GM12872 (cell line): ENCODE data around the gene MYOM1.

Experiments
- TF ChIP-seq, protein P1 (sequence below): IDR thresholded peaks from 3 replicates; pipeline ENCODE4 v1.5.1; 2011; ENCODE audit warnings: low read depth, mild to moderate bottlenecking, low read length, moderate library complexity; ENCODE audit not compliant: insufficient read depth

MYOM1 gene

DNA sequence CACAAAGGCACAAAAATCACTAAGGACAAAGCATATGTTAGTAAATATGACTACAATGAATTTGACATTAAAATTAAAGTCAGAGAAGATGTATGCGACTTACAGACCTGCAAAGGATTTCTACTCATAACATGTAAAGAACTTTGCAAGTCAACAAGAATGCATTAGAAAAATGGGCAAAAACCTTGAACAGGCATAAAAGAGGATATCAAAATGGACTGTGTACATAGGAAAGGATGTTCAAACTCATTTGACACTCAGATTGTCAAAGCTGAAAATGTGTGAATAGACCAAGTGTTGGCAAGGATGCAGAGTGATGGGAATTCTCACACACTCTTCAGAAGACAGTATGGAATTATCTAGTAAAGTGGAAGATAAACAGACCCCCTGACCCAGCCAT, 94.9 kb downstream of the MYOM1 start:
- TF ChIP-seq, protein P1, sequence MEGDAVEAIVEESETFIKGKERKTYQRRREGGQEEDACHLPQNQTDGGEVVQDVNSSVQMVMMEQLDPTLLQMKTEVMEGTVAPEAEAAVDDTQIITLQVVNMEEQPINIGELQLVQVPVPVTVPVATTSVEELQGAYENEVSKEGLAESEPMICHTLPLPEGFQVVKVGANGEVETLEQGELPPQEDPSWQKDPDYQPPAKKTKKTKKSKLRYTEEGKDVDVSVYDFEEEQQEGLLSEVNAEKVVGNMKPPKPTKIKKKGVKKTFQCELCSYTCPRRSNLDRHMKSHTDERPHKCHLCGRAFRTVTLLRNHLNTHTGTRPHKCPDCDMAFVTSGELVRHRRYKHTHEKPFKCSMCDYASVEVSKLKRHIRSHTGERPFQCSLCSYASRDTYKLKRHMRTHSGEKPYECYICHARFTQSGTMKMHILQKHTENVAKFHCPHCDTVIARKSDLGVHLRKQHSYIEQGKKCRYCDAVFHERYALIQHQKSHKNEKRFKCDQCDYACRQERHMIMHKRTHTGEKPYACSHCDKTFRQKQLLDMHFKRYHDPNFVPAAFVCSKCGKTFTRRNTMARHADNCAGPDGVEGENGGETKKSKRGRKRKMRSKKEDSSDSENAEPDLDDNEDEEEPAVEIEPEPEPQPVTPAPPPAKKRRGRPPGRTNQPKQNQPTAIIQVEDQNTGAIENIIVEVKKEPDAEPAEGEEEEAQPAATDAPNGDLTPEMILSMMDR, result no peak

- TF ChIP-seq, protein P1, result no peak
Observed at GRCh38 chr18:3122851-3123250, 96.9 kb downstream of the MYOM1 start.

- TF ChIP-seq, protein P1, result no peak
Observed at GRCh38 chr18:3121259-3121658, 98.5 kb downstream of the MYOM1 start.

- TF ChIP-seq, protein P1, result no peak
Observed at GRCh38 chr18:3120356-3120755, 99.4 kb downstream of the MYOM1 start.

DNA sequence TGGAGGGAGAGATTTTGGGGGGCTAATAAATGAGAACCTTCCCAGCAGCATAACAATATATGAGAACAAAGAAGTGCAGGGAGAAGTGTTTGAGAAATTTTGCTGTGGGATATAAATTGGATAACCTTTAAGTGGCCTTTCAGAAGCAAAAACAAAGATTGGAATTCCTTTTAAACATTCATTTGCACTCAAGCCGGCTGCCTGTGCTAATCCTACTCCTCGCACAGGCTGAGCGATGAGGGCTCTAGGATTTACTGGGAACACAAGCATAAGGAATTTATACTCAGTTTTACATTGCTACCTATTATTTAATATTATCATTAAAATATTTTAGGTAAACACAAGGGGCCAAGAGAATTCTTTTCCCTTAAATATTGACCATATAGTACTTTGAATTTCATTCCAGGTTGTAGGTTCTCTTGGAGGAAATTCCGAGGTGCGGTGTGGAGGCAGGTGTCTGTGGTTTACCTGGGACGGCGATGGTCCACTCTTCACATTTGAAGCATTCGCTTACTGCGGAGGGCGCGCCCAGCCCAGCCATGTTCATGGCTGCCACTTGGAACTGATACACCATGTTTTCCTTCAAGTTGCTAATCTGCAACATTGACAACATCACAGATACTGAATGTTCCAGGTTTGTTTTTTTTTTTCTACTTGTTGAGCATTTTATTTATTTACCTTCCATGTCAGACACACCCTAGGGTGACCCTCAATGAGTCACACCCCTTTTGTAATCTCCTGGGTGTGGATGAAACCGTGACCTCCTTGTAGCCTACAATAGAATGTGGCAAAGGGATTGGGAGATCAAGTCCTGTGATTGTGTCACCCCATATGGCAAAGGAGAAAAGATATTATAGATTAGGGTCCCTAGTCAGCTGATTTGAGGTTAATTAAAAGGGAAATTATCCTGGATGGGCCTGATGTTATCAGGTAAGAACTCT, 100.1 kb downstream of the MYOM1 start:
- TF ChIP-seq, protein P1, result no peak

GRCh38 chr18:3118195-3119010, 101.4 kb downstream of the MYOM1 start:
- TF ChIP-seq, protein P1, result no peak

DNA sequence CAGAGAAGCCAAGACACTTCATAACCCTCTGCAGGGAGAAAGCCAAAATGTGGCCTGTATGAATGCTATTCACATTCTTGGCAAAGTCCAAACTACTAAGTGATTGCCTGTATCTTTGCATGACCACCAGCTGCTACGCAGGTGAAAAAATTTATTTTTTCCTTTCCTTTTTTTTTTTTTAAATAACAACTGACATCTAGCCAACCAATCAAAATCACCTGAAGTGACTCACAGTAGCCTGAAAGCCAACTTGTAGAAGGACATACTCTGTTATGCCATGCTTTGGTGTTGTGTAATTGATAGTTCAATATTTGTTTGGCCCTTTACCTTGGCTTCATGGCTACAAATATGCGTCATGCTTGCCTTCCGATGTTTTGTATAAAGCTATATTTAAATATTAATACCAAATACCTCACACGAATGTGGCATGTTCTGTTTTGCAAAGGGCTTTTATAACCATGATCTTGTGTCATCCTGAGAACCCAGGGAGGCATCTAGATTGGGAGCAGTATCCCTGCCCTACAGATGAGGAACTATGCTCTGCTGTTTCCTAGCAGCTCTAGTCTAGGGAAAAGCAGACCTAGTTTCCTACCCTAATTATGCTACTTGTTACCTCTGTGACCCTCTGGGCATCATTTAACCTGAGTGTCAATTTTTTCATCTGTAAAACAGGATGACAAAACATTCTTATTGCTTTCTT, 102.1 kb downstream of the MYOM1 start:
- TF ChIP-seq, protein P1, result no peak
